Keratinocyte (primary cell): ENCODE results near the gene AFAP1L1. TPM values are rescaled to one million over a fixed set of nuclear protein-coding genes. Genes with fewer than 3 reads are reported as not detected.

Experiments
- DNase-seq: peaks from one replicate; pipeline ENCODE4 v3.0.0-alpha.2; 2011; ENCODE audit warnings: low read depth, missing footprints, low spot score
- FAIRE-seq: peaks from 2 replicates; lab custom pipeline; 2011; peaks lifted over from hg19 to GRCh38; lab: Jason Lieb, UNC
- H2AFZ ChIP-seq: 2 replicates; pipeline ENCODE4 v1.6.0; 2012; ENCODE audit warnings: low read length, control low read depth, inconsistent platforms; ENCODE audit not compliant: control insufficient read depth
- H3K27ac ChIP-seq: 2 replicates; pipeline ENCODE4 v1.5.1; 2011; ENCODE audit warnings: low read length; ENCODE audit not compliant: control insufficient read depth, insufficient read depth
- H3K27me3 ChIP-seq: 3 replicates; pipeline ENCODE4 v1.6.0; 2011; ENCODE audit warnings: low read length; ENCODE audit not compliant: control insufficient read depth, insufficient read depth; ENCODE audit errors: extremely low read depth
- H3K36me3 ChIP-seq, 2 experiments: 2 replicates in 1 of 2; 3 replicates in 1 of 2; pipeline ENCODE4 v1.5.1; 2011; ENCODE audit warnings: low read length in 2 of 2, mild to moderate bottlenecking in 1 of 2; ENCODE audit not compliant: control insufficient read depth in 2 of 2, insufficient read depth in 2 of 2; ENCODE audit errors: extremely low read depth in 1 of 2
- H3K4me1 ChIP-seq: 3 replicates; pipeline ENCODE4 v1.5.1; 2011; ENCODE audit warnings: low read length; ENCODE audit not compliant: control insufficient read depth, insufficient read depth; ENCODE audit errors: extremely low read depth
- H3K4me2 ChIP-seq: 3 replicates; pipeline ENCODE4 v1.6.0; 2011; ENCODE audit warnings: low read depth, low read length; ENCODE audit not compliant: control insufficient read depth, insufficient read depth; ENCODE audit errors: extremely low read depth
- H3K4me3 ChIP-seq, 3 experiments: fragments of 200-600 bp in 1 of 3; sonication (generic) in 1 of 3; 2 replicates in 2 of 3; 3 replicates in 1 of 3; pipeline ENCODE4 v1.5.1; 2011 to 2016; ENCODE audit warnings: low read length in 3 of 3, mild to moderate bottlenecking in 3 of 3, control low read depth in 2 of 3, inconsistent platforms in 1 of 3, low read depth in 1 of 3, mixed read lengths in 1 of 3, mixed run types in 1 of 3, moderate library complexity in 1 of 3; ENCODE audit not compliant: control insufficient read depth in 2 of 3, insufficient read depth in 2 of 3; ENCODE audit errors: extremely low read depth in 1 of 3
- H3K79me2 ChIP-seq: 2 replicates; pipeline ENCODE4 v1.6.0; 2012; ENCODE audit warnings: low read length; ENCODE audit not compliant: control insufficient read depth, insufficient read depth
- H3K9ac ChIP-seq: 3 replicates; pipeline ENCODE4 v1.6.0; 2011; ENCODE audit warnings: low read length; ENCODE audit not compliant: control insufficient read depth, insufficient read depth; ENCODE audit errors: extremely low read depth
- H3K9me1 ChIP-seq: 3 replicates; pipeline ENCODE4 v1.6.0; 2011; ENCODE audit warnings: low read length; ENCODE audit not compliant: control insufficient read depth, insufficient read depth; ENCODE audit errors: extremely low read depth
- H3K9me3 ChIP-seq: 2 replicates; pipeline ENCODE4 v1.5.1; 2012; ENCODE audit warnings: low read depth, low read length; ENCODE audit not compliant: control insufficient read depth
- H4K20me1 ChIP-seq: 3 replicates; pipeline ENCODE4 v1.6.0; 2011; ENCODE audit warnings: low read length; ENCODE audit not compliant: control insufficient read depth, insufficient read depth; ENCODE audit errors: extremely low read depth
- CTCF ChIP-seq, 3 experiments: IDR thresholded peaks in 1 of 3; conservative IDR thresholded peaks in 1 of 3; optimal IDR thresholded peaks in 1 of 3; 2 replicates in 2 of 3; 3 replicates in 1 of 3; pipeline versions ENCODE3 to v1.5.1; 2011; ENCODE audit warnings: low read length in 3 of 3, mild to moderate bottlenecking in 3 of 3, moderate library complexity in 2 of 3, control low read depth in 1 of 3, inconsistent platforms in 1 of 3; ENCODE audit not compliant: insufficient read depth in 2 of 3; ENCODE audit errors: extremely low read depth in 1 of 3
- EZH2 ChIP-seq: IDR thresholded peaks from one replicate; pipeline ENCODE4 v1.6.1; 2012; ENCODE audit warnings: inconsistent platforms, mild to moderate bottlenecking, low read length, moderate library complexity
- dilution Hi-C: fragments of 300-500 bp; cut with MboI; formaldehyde crosslinking; loops from one replicate; pipeline ENCODE4 v1.7.0; 2020; ENCODE audit warnings: low sequenced_read_pairs; ENCODE audit not compliant: extremely low pct_ligation_motif_present
- polyA plus RNA-seq, 5 experiments: library from polyadenylated mRNA; depleted of rRNA in 3 of 5; stranded (reverse) in 3 of 5; stranded (forward) in 1 of 5; unstranded in 1 of 5; fragments of >200 nt; gene quantifications; 1 replicate in 1 of 5; 2 replicates in 3 of 5; 3 replicates in 1 of 5; pipeline versions ENCODE4 v1.2.1 to v1.2.3, GENCODE V29; 2011 to 2012; ENCODE audit warnings: missing spikeins in 2 of 5, low read depth in 1 of 5, low replicate concordance in 1 of 5

The AFAP1L1 gene
- polyA plus RNA-seq, 1 donor (not counting 4 experiments of a cell fraction or from before 2014, with no cell fraction given) = 4.6 TPM

GRCh38 chr5:149240354-149240998 is 31.2 kb upstream of the AFAP1L1 start:
- Histone ChIP-seq H3K9me1 (no peaks in the 10 kb centered on the region), H3K9ac (no peak overlapping the region), H3K4me1 (peaks cover 9% of the 10 kb centered on the region), H4K20me1 (no peaks in the 10 kb centered on the region), H3K9me3 (no peaks in the 10 kb centered on the region), H3K27ac (no peak overlapping the region), H3K4me2 (peak overlapping the region; percentile 38), H3K4me3 (no peak overlapping the region), H3K36me3 (no peaks in the 10 kb centered on the region), H3K79me2 (no peaks in the 10 kb centered on the region), H3K27me3 (no peaks in the 10 kb centered on the region), H2AFZ (peak overlapping the region; percentile 54)
- FAIRE-seq (peak; percentile 64), DNase-seq (no peak)
- dilution Hi-C loops = no loop called here
- TF ChIP-seq EZH2 (no peak), CTCF (optimal IDR thresholded peaks at IDR 0.05 in 1 of 3, IDR thresholded peaks at IDR 0.05 in 1 of 3, conservative IDR thresholded peaks at IDR 0.05 in 1 of 3; ENCODE audit: extremely low read depth in 1 of 3, insufficient read depth in 2 of 3, low read length in 3 of 3) (no peak)

GRCh38 chr5:149242339-149242738 is 29.3 kb upstream of the AFAP1L1 start:
- no peaks in the 10 kb centered on the region for H3K9me3 ChIP-seq
- H3K4me1 ChIP-seq = peaks cover 9% of the 10 kb centered on the region
- H4K20me1 ChIP-seq = no peaks in the 10 kb centered on the region
- H3K27ac ChIP-seq = no peak overlapping the region
- H3K27me3 ChIP-seq = no peaks in the 10 kb centered on the region
- no peak overlapping the region for H3K4me2 ChIP-seq
- DNase-seq (no peak), FAIRE-seq (no peak)
- TF ChIP-seq EZH2 = no peak
- TF ChIP-seq CTCF (optimal IDR thresholded peaks at IDR 0.05 in 1 of 3, IDR thresholded peaks at IDR 0.05 in 1 of 3, conservative IDR thresholded peaks at IDR 0.05 in 1 of 3; ENCODE audit: extremely low read depth in 1 of 3, insufficient read depth in 2 of 3, low read length in 3 of 3) = no peak
- H3K9me1 ChIP-seq = no peaks in the 10 kb centered on the region
- H3K36me3 ChIP-seq = no peaks in the 10 kb centered on the region
- H2AFZ ChIP-seq = no peak overlapping the region
- H3K9ac ChIP-seq = no peak overlapping the region
- no peak overlapping the region for H3K4me3 ChIP-seq
- dilution Hi-C loops = no loop called here
- no peaks in the 10 kb centered on the region for H3K79me2 ChIP-seq
